GM23338 (cell line): ENCODE results near the gene MAPRE2. TPM values are rescaled to one million over a fixed set of nuclear protein-coding genes. Genes with fewer than 3 reads are reported as not detected.

Experiments
- ATAC-seq: fragments of 200-7000 bp; cut with Tn5 transposase; 3 replicates; pipeline ENCODE4 v1.9.1; 2020
- DNase-seq: peaks from one replicate; pipeline ENCODE4 v3.0.0-alpha.2; 2015; ENCODE audit warnings: low spot score
- H2AFZ ChIP-seq: fragments of 200-600 bp; sonication (generic); 2 replicates; pipeline ENCODE4 v1.8.0; 2016; ENCODE audit warnings: antibody characterized with exemption, mild to moderate bottlenecking, moderate library complexity
- H3F3A ChIP-seq: fragments of 200-600 bp; sonication (generic); replicated peaks from 2 replicates; pipeline ENCODE4 v1.8.0; 2017; ENCODE audit warnings: antibody characterized with exemption, mixed run types, low read depth
- H3K27ac ChIP-seq: fragments of 200-600 bp; sonication (generic); 2 replicates; pipeline ENCODE4 v1.6.1; 2016; ENCODE audit warnings: low read depth
- H3K27me3 ChIP-seq: fragments of 200-600 bp; sonication (generic); 2 replicates; pipeline ENCODE4 v1.8.0; 2016; ENCODE audit warnings: mild to moderate bottlenecking, mixed run types, moderate library complexity; ENCODE audit not compliant: insufficient read depth
- H3K36me3 ChIP-seq: fragments of 200-600 bp; sonication (generic); 2 replicates; pipeline ENCODE4 v1.8.0; 2016; ENCODE audit warnings: mild to moderate bottlenecking; ENCODE audit not compliant: insufficient read depth
- H3K4me1 ChIP-seq: fragments of 200-600 bp; sonication (generic); 2 replicates; pipeline ENCODE4 v1.8.0; 2016; ENCODE audit warnings: mild to moderate bottlenecking, moderate library complexity; ENCODE audit not compliant: insufficient read depth
- H3K4me2 ChIP-seq: fragments of 200-600 bp; sonication (generic); 2 replicates; pipeline ENCODE4 v1.7.1; 2017; ENCODE audit warnings: mixed run types
- H3K4me3 ChIP-seq: fragments of 200-600 bp; sonication (generic); 2 replicates; pipeline ENCODE4 v1.6.1; 2016; ENCODE audit warnings: mixed run types
- H3K79me2 ChIP-seq: fragments of 200-600 bp; sonication (generic); replicated peaks from 2 replicates; pipeline ENCODE4 v1.8.0; 2017; ENCODE audit warnings: mild to moderate bottlenecking; ENCODE audit not compliant: insufficient read depth
- H3K9me2 ChIP-seq: fragments of 200-600 bp; sonication (generic); 2 replicates; pipeline ENCODE4 v1.8.0; 2017; ENCODE audit not compliant: insufficient read depth
- H4K20me1 ChIP-seq: fragments of 200-600 bp; sonication (generic); replicated peaks from 2 replicates; pipeline ENCODE4 v1.8.0; 2017; ENCODE audit warnings: mild to moderate bottlenecking; ENCODE audit not compliant: insufficient read depth
- H3K27ac Mint-ChIP-seq: 2 replicates; pipeline ENCODE4 v1.8.0; 2020; ENCODE audit warnings: inconsistent platforms, mild to moderate bottlenecking, moderate library complexity, mixed read lengths
- H3K27me3 Mint-ChIP-seq: 3 replicates; pipeline ENCODE4 v1.8.0; 2022; ENCODE audit warnings: low read depth, mild to moderate bottlenecking, moderate library complexity, mixed read lengths, inconsistent platforms; ENCODE audit not compliant: insufficient read depth, poor library complexity
- H3K36me3 Mint-ChIP-seq: 3 replicates; pipeline ENCODE4 v1.8.0; 2021; ENCODE audit warnings: low read depth, mild to moderate bottlenecking, inconsistent platforms, moderate library complexity, mixed read lengths
- H3K4me1 Mint-ChIP-seq: 3 replicates; pipeline ENCODE4 v1.8.0; 2020; ENCODE audit warnings: mild to moderate bottlenecking, inconsistent platforms, mixed read lengths
- H3K4me3 Mint-ChIP-seq: 3 replicates; pipeline ENCODE4 v1.8.0; 2021; ENCODE audit warnings: moderate library complexity, mild to moderate bottlenecking, inconsistent platforms, mixed read lengths
- H3K9me3 Mint-ChIP-seq: 3 replicates; pipeline ENCODE4 v1.8.0; 2020; ENCODE audit warnings: moderate library complexity, mild to moderate bottlenecking, inconsistent platforms, mixed read lengths
- CREB1 ChIP-seq: fragments of 250-450 bp; sonication (Bioruptor Pico); IDR thresholded peaks from 2 replicates; pipeline ENCODE4 v1.5.0; 2020; ENCODE audit warnings: low read depth, mild to moderate bottlenecking, moderate library complexity
- JUNB ChIP-seq: IDR thresholded peaks from one replicate; pipeline ENCODE4 v1.6.1; 2016; ENCODE audit warnings: antibody characterized with exemption; ENCODE audit not compliant: unreplicated experiment
- NANOG ChIP-seq: IDR thresholded peaks from 2 replicates; pipeline ENCODE4 v1.6.1; 2016; ENCODE audit warnings: antibody characterized with exemption, borderline replicate concordance
- REST ChIP-seq: IDR thresholded peaks from one replicate; pipeline ENCODE4 v1.6.1; 2018; ENCODE audit warnings: antibody characterized with exemption; ENCODE audit not compliant: unreplicated experiment
- STAT1 ChIP-seq: IDR thresholded peaks from one replicate; pipeline ENCODE4 v1.6.1; 2016; ENCODE audit warnings: antibody characterized with exemption; ENCODE audit not compliant: unreplicated experiment
- ZNF114 ChIP-seq: fragments of 250-450 bp; sonication (Bioruptor Pico); IDR thresholded peaks from 2 replicates; pipeline ENCODE4 v1.5.0; 2020; ENCODE audit warnings: mild to moderate bottlenecking, moderate library complexity
- ZNF331 ChIP-seq: fragments of 250-450 bp; sonication (Bioruptor Pico); IDR thresholded peaks from 2 replicates; pipeline ENCODE4 v1.5.0; 2020; ENCODE audit warnings: low read depth, mild to moderate bottlenecking, moderate library complexity
- ZNF462 ChIP-seq: fragments of 250-450 bp; sonication (Bioruptor Pico); IDR thresholded peaks from 2 replicates; pipeline ENCODE4 v1.5.0; 2020; ENCODE audit warnings: mild to moderate bottlenecking, moderate library complexity
- polyA plus RNA-seq: library from polyadenylated mRNA; unstranded; fragments of >200 nt; fragmentation: Nextera tagmentation; extraction: Ambion mirVana; gene quantifications from 2 replicates; pipeline ENCODE4 v1.2.1, GENCODE V29; 2016
- total RNA-seq: library from RNA; depleted of rRNA; stranded (reverse); fragments of >200 nt; shearing (Covaris generic); gene quantifications from 2 replicates; pipeline ENCODE4 v1.2.3, GENCODE V29; 2014
- TF ChIP-seq, protein P1 (sequence below), 2 experiments: fragments of 200-600 bp in 1 of 2; sonication (generic) in 1 of 2; conservative IDR thresholded peaks; 2 replicates each; pipeline versions ENCODE4 v1.5.1 to v1.6.1; 2016 to 2017; ENCODE audit warnings: antibody characterized with exemption in 2 of 2, low read depth in 2 of 2, mild to moderate bottlenecking in 2 of 2, moderate library complexity in 1 of 2

MAPRE2 gene
- total and polyA plus RNA-seq, 2 experiments from 2014 or later: 17.8 to 40.4 TPM

GRCh38 chr18:35097195-35097594, 56.0 kb downstream of the MAPRE2 start (continued):
- TF ChIP-seq, protein P1, sequence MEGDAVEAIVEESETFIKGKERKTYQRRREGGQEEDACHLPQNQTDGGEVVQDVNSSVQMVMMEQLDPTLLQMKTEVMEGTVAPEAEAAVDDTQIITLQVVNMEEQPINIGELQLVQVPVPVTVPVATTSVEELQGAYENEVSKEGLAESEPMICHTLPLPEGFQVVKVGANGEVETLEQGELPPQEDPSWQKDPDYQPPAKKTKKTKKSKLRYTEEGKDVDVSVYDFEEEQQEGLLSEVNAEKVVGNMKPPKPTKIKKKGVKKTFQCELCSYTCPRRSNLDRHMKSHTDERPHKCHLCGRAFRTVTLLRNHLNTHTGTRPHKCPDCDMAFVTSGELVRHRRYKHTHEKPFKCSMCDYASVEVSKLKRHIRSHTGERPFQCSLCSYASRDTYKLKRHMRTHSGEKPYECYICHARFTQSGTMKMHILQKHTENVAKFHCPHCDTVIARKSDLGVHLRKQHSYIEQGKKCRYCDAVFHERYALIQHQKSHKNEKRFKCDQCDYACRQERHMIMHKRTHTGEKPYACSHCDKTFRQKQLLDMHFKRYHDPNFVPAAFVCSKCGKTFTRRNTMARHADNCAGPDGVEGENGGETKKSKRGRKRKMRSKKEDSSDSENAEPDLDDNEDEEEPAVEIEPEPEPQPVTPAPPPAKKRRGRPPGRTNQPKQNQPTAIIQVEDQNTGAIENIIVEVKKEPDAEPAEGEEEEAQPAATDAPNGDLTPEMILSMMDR (conservative IDR thresholded peaks at IDR 0.05; ENCODE audit: low read depth in 2 of 2): no peak
- TF ChIP-seq JUNB (no peak), CREB1 (CRISPR knock-in tag) (no peak), ZNF114 (no peak), ZNF331 (CRISPR knock-in tag) (no peak), NANOG (no peak), REST (no peak)

- H3K27ac Mint-ChIP-seq: no peak overlapping the region
- ATAC-seq: no peak
- DNase-seq: no peak
- Histone ChIP-seq H3K79me2 (no peaks in the 10 kb centered on the region), H3K9me2 (no peaks in the 10 kb centered on the region), H3K27me3 (no peaks in the 10 kb centered on the region), H3K4me2 (no peak overlapping the region), H3F3A (no peaks in the 10 kb centered on the region), H3K36me3 (no peaks in the 10 kb centered on the region), H4K20me1 (no peaks in the 10 kb centered on the region; the same call in none of the 2 replicates), H2AFZ (no peak overlapping the region), H3K4me3 (no peak overlapping the region), H3K27ac (no peak overlapping the region), H3K4me1 (no peaks in the 10 kb centered on the region)
- H3K36me3 Mint-ChIP-seq: no peaks in the 10 kb centered on the region
- H3K9me3 Mint-ChIP-seq: no peaks in the 10 kb centered on the region
- no peaks in the 10 kb centered on the region for H3K4me1 Mint-ChIP-seq
- H3K27me3 Mint-ChIP-seq: no peaks in the 10 kb centered on the region
- H3K4me3 Mint-ChIP-seq: no peak overlapping the region
- TF ChIP-seq STAT1 (no peak), ZNF462 (CRISPR knock-in tag) (no peak), JUNB (no peak)
- TF ChIP-seq, protein P1 (conservative IDR thresholded peaks at IDR 0.05; ENCODE audit: low read depth in 2 of 2): no peak
These were observed 56.5 kb downstream of the MAPRE2 start for GRCh38 chr18:35097763-35098162.
